A549 (cell line): ENCODE measurements around the gene COL26A1. TPM values are rescaled to one million over a fixed set of nuclear protein-coding genes. Genes with fewer than 3 reads are reported as not detected.

Source experiments
- ATAC-seq, 2 experiments: fragments of 200-7000 bp in 1 of 2; fragments of >200 bp in 1 of 2; cut with Nextera tagmentation in 1 of 2; cut with Tn5 transposase in 1 of 2; 3 replicates each; pipeline versions ENCODE4 v1.8.0 to v1.9.1; 2018 to 2020; ENCODE audit warnings: mild to moderate bottlenecking in 1 of 2, moderate library complexity in 1 of 2
- CTCF ChIA-PET: fragments of 300-600 bp; sonication (Branson Sonifier 250); formaldehyde crosslinking; extraction: SDS; loops from one replicate; lab custom pipeline; 2021; ENCODE audit warnings: antibody characterized with exemption, inconsistent platforms; lab: Yijun Ruan, JAX
- POLR2A ChIA-PET: fragments of 350-600 bp; formaldehyde crosslinking; extraction: SDS; loops from one replicate; lab custom pipeline; 2021; ENCODE audit warnings: antibody characterized with exemption, inconsistent platforms; lab: Yijun Ruan, JAX
- DNase-seq, 2 experiments: peaks; one replicate each; pipeline versions ENCODE4 v3.0.0 to v3.0.0-alpha.2; 2011 to 2016; ENCODE audit warnings: low read depth in 1 of 2, low spot score in 1 of 2
- FAIRE-seq: peaks from 2 replicates; lab custom pipeline; 2011; peaks lifted over from hg19 to GRCh38; lab: Jason Lieb, UNC
- H3K27ac ChIP-seq, 2 experiments: fragments of >200 bp; sonication (Bioruptor Twin); formaldehyde crosslinking; 3 replicates each; pipeline ENCODE4 v1.5.1; 2016 to 2017
- H3K4me1 ChIP-seq: fragments of >200 bp; sonication (Bioruptor Twin); formaldehyde crosslinking; 3 replicates; pipeline ENCODE4 v1.6.1; 2016
- H3K4me2 ChIP-seq: fragments of >200 bp; sonication (Bioruptor Twin); formaldehyde crosslinking; 3 replicates; pipeline ENCODE4 v1.6.1; 2016
- H3K4me3 ChIP-seq: fragments of >200 bp; sonication (Bioruptor Twin); formaldehyde crosslinking; 3 replicates; pipeline ENCODE4 v1.5.1; 2016
- H3K9me3 ChIP-seq: fragments of >200 bp; sonication (Bioruptor Twin); formaldehyde crosslinking; 3 replicates; pipeline ENCODE4 v1.6.1; 2016
- ATOH8 ChIP-seq: fragments of 250-450 bp; sonication (Bioruptor Pico); IDR thresholded peaks from 2 replicates; pipeline ENCODE4 v1.5.0; 2020; ENCODE audit warnings: low read depth, mild to moderate bottlenecking, moderate library complexity
- CHD2 ChIP-seq: fragments of 150-350 bp; IDR thresholded peaks from 2 replicates; pipeline ENCODE4 v1.6.1; 2014; ENCODE audit warnings: low read length; ENCODE audit not compliant: partially characterized antibody
- E2F6 ChIP-seq: IDR thresholded peaks from 2 replicates; pipeline ENCODE4 v1.6.1; 2012; ENCODE audit warnings: low read depth, borderline replicate concordance
- EHF ChIP-seq: fragments of 250-450 bp; sonication (Bioruptor Pico); IDR thresholded peaks from 2 replicates; pipeline ENCODE4 v1.5.0; 2020; ENCODE audit warnings: mild to moderate bottlenecking
- EHMT2 ChIP-seq: fragments of 200-600 bp; sonication (generic); IDR thresholded peaks from 2 replicates; pipeline ENCODE4 v1.6.1; 2016; ENCODE audit warnings: antibody characterized with exemption, low read depth, mild to moderate bottlenecking, moderate library complexity
- EP300 ChIP-seq, 2 experiments: fragments of >200 bp; sonication (Bioruptor Twin); formaldehyde crosslinking; IDR thresholded peaks; 2 replicates in 1 of 2; 3 replicates in 1 of 2; pipeline ENCODE4 v1.6.1; 2016 to 2017
- ESRRA ChIP-seq: fragments of 150-350 bp; IDR thresholded peaks from 2 replicates; pipeline ENCODE4 v1.6.1; 2014; ENCODE audit warnings: mild to moderate bottlenecking, low read length, borderline replicate concordance
- FOSB ChIP-seq: fragments of 250-450 bp; sonication (Bioruptor Pico); IDR thresholded peaks from 2 replicates; pipeline ENCODE4 v1.5.0; 2020; ENCODE audit warnings: mild to moderate bottlenecking, moderate library complexity
- FOSL2 ChIP-seq, 2 experiments: fragments of 450-650 bp in 1 of 2; fragments of >200 bp in 1 of 2; sonication (Bioruptor Twin) in 1 of 2; formaldehyde crosslinking; IDR thresholded peaks; 2 replicates each; pipeline versions ENCODE4 v1.5.0 to v1.6.1; 2016 to 2020; ENCODE audit warnings: mild to moderate bottlenecking in 1 of 2, moderate library complexity in 1 of 2
- FOXS1 ChIP-seq: fragments of 250-450 bp; sonication (Bioruptor Pico); IDR thresholded peaks from 2 replicates; pipeline ENCODE4 v1.5.0; 2020; ENCODE audit warnings: mild to moderate bottlenecking, moderate library complexity
- GATA3 ChIP-seq: IDR thresholded peaks from 2 replicates; pipeline ENCODE4 v1.6.1; 2012; ENCODE audit warnings: borderline replicate concordance
- HOXA7 ChIP-seq: fragments of 250-450 bp; sonication (Bioruptor Pico); IDR thresholded peaks from 2 replicates; pipeline ENCODE4 v1.5.0; 2020; ENCODE audit warnings: mild to moderate bottlenecking, moderate library complexity
- HOXB5 ChIP-seq: fragments of 250-450 bp; sonication (Bioruptor Pico); IDR thresholded peaks from 2 replicates; pipeline ENCODE4 v1.5.0; 2020; ENCODE audit warnings: mild to moderate bottlenecking, moderate library complexity
- JUNB ChIP-seq: fragments of >200 bp; sonication (Bioruptor Twin); formaldehyde crosslinking; IDR thresholded peaks from 2 replicates; pipeline ENCODE4 v1.6.1; 2016
- MAX ChIP-seq: IDR thresholded peaks from 2 replicates; pipeline ENCODE4 v1.6.1; 2012
- MAZ ChIP-seq: fragments of 150-350 bp; IDR thresholded peaks from 2 replicates; pipeline ENCODE4 v1.6.1; 2014; ENCODE audit warnings: antibody characterized with exemption, low read depth, low read length, borderline replicate concordance
- NFE2L2 ChIP-seq: fragments of 150-350 bp; conservative IDR thresholded peaks from 2 replicates; pipeline ENCODE4 v1.6.1; 2014; ENCODE audit warnings: low read length
- PHF8 ChIP-seq: fragments of 200-600 bp; sonication (generic); IDR thresholded peaks from 2 replicates; pipeline ENCODE4 v1.6.1; 2016; ENCODE audit warnings: low read depth, mild to moderate bottlenecking, antibody characterized with exemption, moderate library complexity, borderline replicate concordance
- POLR2A ChIP-seq: IDR thresholded peaks from 2 replicates; pipeline ENCODE4 v1.6.1; 2012; ENCODE audit warnings: mild to moderate bottlenecking, low read length
- POLR2AphosphoS2 ChIP-seq: conservative IDR thresholded peaks from 2 replicates; pipeline ENCODE4 v1.6.1; 2012; ENCODE audit warnings: low read length, improper control_type of control experiment, inconsistent platforms
- RARB ChIP-seq: fragments of 250-450 bp; sonication (Bioruptor Pico); IDR thresholded peaks from 2 replicates; pipeline ENCODE4 v1.8.0; 2021; ENCODE audit warnings: mild to moderate bottlenecking, moderate library complexity
- RNF2 ChIP-seq: fragments of 200-600 bp; sonication (generic); IDR thresholded peaks from 2 replicates; pipeline ENCODE4 v1.6.1; 2016; ENCODE audit warnings: low read depth, mild to moderate bottlenecking, antibody characterized with exemption, moderate library complexity, borderline replicate concordance
- SREBF2 ChIP-seq: fragments of 450-650 bp; IDR thresholded peaks from 2 replicates; pipeline ENCODE4 v1.6.1; 2014; ENCODE audit warnings: mild to moderate bottlenecking, moderate library complexity
- ZC3H11A ChIP-seq: fragments of 450-650 bp; IDR thresholded peaks from 2 replicates; pipeline ENCODE4 v1.6.1; 2014; ENCODE audit warnings: antibody characterized with exemption, mild to moderate bottlenecking
- ZFP36 ChIP-seq: fragments of 450-650 bp; IDR thresholded peaks from 2 replicates; pipeline ENCODE4 v1.6.1; 2014; ENCODE audit warnings: borderline replicate concordance; ENCODE audit not compliant: partially characterized antibody
- WGBS: methylation state at CpG from one replicate; pipeline ENCODE4 v1.1.6; 2017; ENCODE audit errors: missing lambda C conversion rate; 5-methylcytosine and 5-hydroxymethylcytosine counted together
- polyA plus RNA-seq, 4 experiments: library from polyadenylated mRNA; depleted of rRNA in 3 of 4; stranded (reverse); fragments of >200 nt; fragmentation: RNase III in 1 of 4; extraction: RNeasy Plus Mini Kit Qiagen cat#74134 plus additional on column Dnase treatment in 1 of 4; gene quantifications; 2 replicates in 3 of 4; 3 replicates in 1 of 4; pipeline ENCODE4 v1.2.3, GENCODE V29; 2011 to 2017
- TF ChIP-seq, protein P1 (sequence below): fragments of >200 bp; sonication (Bioruptor Twin); formaldehyde crosslinking; IDR thresholded peaks from 2 replicates; pipeline ENCODE4 v1.6.1; 2016

The COL26A1 gene
- polyA plus RNA-seq, 2 of the 4 experiments (the other 2 are of a cell fraction): 0.52 to 1.4 TPM

DNA sequence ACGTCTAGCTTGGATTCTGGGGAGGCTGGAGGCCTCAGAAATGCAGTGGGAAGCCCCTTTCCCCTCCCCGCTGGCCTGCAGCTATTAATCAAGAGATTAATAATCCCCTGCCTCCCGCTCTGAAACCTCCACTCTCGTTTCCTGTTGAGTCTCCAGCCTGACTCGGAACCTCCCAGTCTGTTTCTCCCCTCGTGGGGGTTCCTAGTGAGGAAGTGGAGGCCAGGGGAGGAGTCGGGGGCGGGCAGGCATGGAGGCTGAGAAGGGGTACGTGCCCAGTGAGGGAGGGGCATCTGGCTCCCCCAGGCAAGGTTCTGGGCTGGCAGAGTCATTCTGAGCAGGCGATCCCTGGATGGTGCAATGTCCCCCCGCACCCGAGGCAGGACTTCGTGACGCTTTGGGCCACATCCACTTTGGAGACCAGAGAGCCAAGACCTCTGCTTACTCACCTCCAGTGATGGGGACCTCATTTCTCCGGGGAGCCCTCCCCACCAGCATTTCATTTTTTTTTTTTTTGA is 73.6 kb downstream of the COL26A1 start:
- Histone ChIP-seq H3K4me2 (no peak overlapping the region), H3K4me3 (no peak overlapping the region), H3K4me1 (no peaks in the 10 kb centered on the region), H3K9me3 (no peaks in the 10 kb centered on the region; the same call in 2 of the 3 replicates), H3K27ac (no peak overlapping the region)
- no peak for DNase-seq
- ATAC-seq: no peak
- 65% methylated on average over 15 of the region's 15 CpGs for WGBS
- TF ChIP-seq FOSL2 (IDR thresholded peaks at IDR 0.05) (no peak), FOSL2 (CRISPR knock-in tag; IDR thresholded peaks at IDR 0.05) (no peak), JUNB (no peak), NFE2L2 (no peak), MAX (no peak), MAZ (no peak), E2F6 (no peak), ATOH8 (no peak), EP300 (IDR thresholded peaks at IDR 0.05) (no peak), HOXB5 (no peak), ZC3H11A (no peak), PHF8 (no peak), POLR2AphosphoS2 (no peak), FOSB (CRISPR knock-in tag) (no peak), FOXS1 (CRISPR knock-in tag) (no peak), RNF2 (no peak)
- TF ChIP-seq, protein P1, sequence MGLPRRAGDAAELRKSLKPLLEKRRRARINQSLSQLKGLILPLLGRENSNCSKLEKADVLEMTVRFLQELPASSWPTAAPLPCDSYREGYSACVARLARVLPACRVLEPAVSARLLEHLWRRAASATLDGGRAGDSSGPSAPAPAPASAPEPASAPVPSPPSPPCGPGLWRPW: no peak
- no peak for FAIRE-seq
- ChIA-PET POLR2A (no interaction called here), CTCF (interaction anchor here (0.7 to 0.9 kb wide), 2 partner anchors 22 to 26 kb away, joined by 3 to 4 read pairs; no protein-coding TSS in a partner anchor)

GRCh38 chr7:101436857-101437576 is 74.3 kb downstream of the COL26A1 start:
- TF ChIP-seq RARB (CRISPR knock-in tag) (no peak), POLR2A (no peak), HOXB5 (no peak), FOSL2 (IDR thresholded peaks at IDR 0.05) (no peak), FOSL2 (CRISPR knock-in tag; IDR thresholded peaks at IDR 0.05) (no peak), EHF (CRISPR knock-in tag) (no peak), EHMT2 (no peak), ESRRA (no peak), FOSB (CRISPR knock-in tag) (no peak), CHD2 (no peak), GATA3 (no peak), E2F6 (no peak), HOXA7 (CRISPR knock-in tag) (no peak), ATOH8 (no peak), SREBF2 (no peak), ZFP36 (no peak), PHF8 (no peak)
- H3K4me3 ChIP-seq: no peak overlapping the region
- peak; percentile 34 to 41 for DNase-seq
- no peak for FAIRE-seq
- ChIA-PET POLR2A (no interaction called here), CTCF (interaction anchor here (0.7 to 1.2 kb wide), 5 partner anchors 9 to 115 kb away, joined by 3 to 4 read pairs (median 3); no protein-coding TSS in a partner anchor)
- no peaks in the 10 kb centered on the region; the same call in 2 of the 3 replicates for H3K9me3 ChIP-seq
- peak; percentile 36 to 63; a peak in 4 of 6 replicates for ATAC-seq
- H3K4me1 ChIP-seq: no peaks in the 10 kb centered on the region
- no peak overlapping the region for H3K27ac ChIP-seq
- WGBS: 64% methylated on average over 16 of the region's 19 CpGs
- no peak overlapping the region for H3K4me2 ChIP-seq
